ENCODE data around the gene C9orf78. TPM values are rescaled to one million over a fixed set of nuclear protein-coding genes. Genes with fewer than 3 reads are reported as not detected.
"Not testable (repeated sequence)": the region's sequence is repeated elsewhere in the genome, so short reads cannot be mapped to it uniquely, and the experiment has no call there.

C9orf78 gene
- total RNA-seq, 1 experiment from 2014 or later = 30.0 TPM

GRCh38 chr9:129803676-129804060, 31.4 kb downstream of the C9orf78 start:
- H3K4me3 Mint-ChIP-seq (ENCODE audit: unreplicated experiment) = peak overlapping the region; percentile 82
- peak overlapping the region; percentile 49 for H3K27ac Mint-ChIP-seq (ENCODE audit: low read depth, unreplicated experiment)
- H3K36me3 Mint-ChIP-seq (ENCODE audit: insufficient read depth, unreplicated experiment) = peaks cover 21% of the 10 kb centered on the region
- no TSS peak for BruUV-seq (replicated peaks)
- intact Hi-C loops (cut with micrococcal nuclease) = loop anchor here (1.0 kb wide), 1 partner anchor 296 kb away; no protein-coding TSS in a partner anchor
- peak; percentile 8 for DNase-seq (ENCODE audit: unreplicated experiment)
- no peaks in the 10 kb centered on the region for H3K4me1 Mint-ChIP-seq (ENCODE audit: insufficient read depth, unreplicated experiment)
- H3K27me3 Mint-ChIP-seq (ENCODE audit: insufficient read depth, unreplicated experiment) = no peaks in the 10 kb centered on the region
- TF ChIP-seq CTCF (IDR thresholded peaks at IDR 0.05; ENCODE audit: unreplicated experiment) = no peak
- H3K9me3 Mint-ChIP-seq (ENCODE audit: unreplicated experiment) = no peaks in the 10 kb centered on the region
- POLR2A ChIA-PET = interaction anchor here (0.6 to 2.7 kb wide), 10 partner anchors 9 to 176 kb away, joined by 3 to 16 read pairs (median 4); partner anchors contain the start of genes C9orf78, PTGES, TOR1A and USP20
- CTCF ChIA-PET = interaction anchor here (0.5 to 0.6 kb wide), 2 partner anchors 19 to 75 kb away, joined by 3 to 4 read pairs; no protein-coding TSS in a partner anchor

- Mint-ChIP-seq H3K36me3 (ENCODE audit: insufficient read depth, unreplicated experiment) (peaks cover 15% of the 10 kb centered on the region), H3K4me3 (ENCODE audit: unreplicated experiment) (peak within 1 kb of the TSS; percentile 82), H3K4me1 (ENCODE audit: insufficient read depth, unreplicated experiment) (no peaks in the 10 kb centered on the region), H3K27ac (ENCODE audit: low read depth, unreplicated experiment) (peak within 1 kb of the TSS; percentile 90), H3K27me3 (ENCODE audit: insufficient read depth, unreplicated experiment) (no peaks in the 10 kb centered on the region), H3K9me3 (ENCODE audit: unreplicated experiment) (no peaks in the 10 kb centered on the region)
- BruUV-seq (replicated peaks) = no TSS peak
- no peak for TF ChIP-seq CTCF (IDR thresholded peaks at IDR 0.05; ENCODE audit: unreplicated experiment)
- DNase-seq (ENCODE audit: unreplicated experiment) = peak; percentile 89
- intact Hi-C loops (cut with micrococcal nuclease) = loop anchor here (1.0 kb wide), 1 partner anchor 296 kb away; no protein-coding TSS in a partner anchor
- ChIA-PET CTCF (interaction anchor here (0.6 kb wide), 2 partner anchors 19 to 494 kb away, joined by 3 to 4 read pairs; no protein-coding TSS in a partner anchor), POLR2A (interaction anchor here (0.6 to 2.7 kb wide), 14 partner anchors 9 to 1901 kb away, joined by 3 to 16 read pairs (median 4); partner anchors contain the start of genes C9orf78, PTGES, TOR1A and USP20)
Measured at GRCh38 chr9:129802833-129803675, 32.0 kb downstream of the C9orf78 start, which contains the start of gene TOR1B. Gene TOR1B (plus strand): TSS chr9:129803184. CDS start chr9:129803213, 29 bp downstream.

- Mint-ChIP-seq H3K36me3 (ENCODE audit: insufficient read depth, unreplicated experiment) (peaks cover 4% of the 10 kb centered on the region), H3K4me1 (ENCODE audit: insufficient read depth, unreplicated experiment) (no peaks in the 10 kb centered on the region), H3K27me3 (ENCODE audit: insufficient read depth, unreplicated experiment) (peaks cover 3% of the 10 kb centered on the region), H3K4me3 (ENCODE audit: unreplicated experiment) (peak overlapping the region; percentile 31), H3K9me3 (ENCODE audit: unreplicated experiment) (no peaks in the 10 kb centered on the region), H3K27ac (ENCODE audit: low read depth, unreplicated experiment) (no peak overlapping the region)
- ChIA-PET CTCF (interaction anchor here (0.8 kb wide), 2 partner anchors 18 to 189 kb away, joined by 3 to 4 read pairs; no protein-coding TSS in a partner anchor), POLR2A (interaction anchor here (1.1 to 2.7 kb wide), 2 partner anchors 11 to 156 kb away, joined by 3 to 15 read pairs; no protein-coding TSS in a partner anchor)
- BruUV-seq (replicated peaks) = no TSS peak
- intact Hi-C loops (cut with micrococcal nuclease) = no loop called here
- DNase-seq (ENCODE audit: unreplicated experiment) = no peak
- TF ChIP-seq CTCF (IDR thresholded peaks at IDR 0.05; ENCODE audit: unreplicated experiment) = no peak
Measured at GRCh38 chr9:129801504-129801903, 33.6 kb downstream of the C9orf78 start.

GRCh38 chr9:129798973-129799372, 36.1 kb downstream of the C9orf78 start:
- H3K4me1 Mint-ChIP-seq (ENCODE audit: insufficient read depth, unreplicated experiment) = no peaks in the 10 kb centered on the region
- H3K9me3 Mint-ChIP-seq (ENCODE audit: unreplicated experiment) = no peaks in the 10 kb centered on the region
- no TSS peak for BruUV-seq (replicated peaks)
- CTCF ChIA-PET = interaction anchor here (0.6 kb wide), 1 partner anchor 9 kb away, joined by 3 read pairs; no protein-coding TSS in a partner anchor
- DNase-seq (ENCODE audit: unreplicated experiment) = no peak
- TF ChIP-seq CTCF (IDR thresholded peaks at IDR 0.05; ENCODE audit: unreplicated experiment) = no peak
- intact Hi-C loops (cut with micrococcal nuclease) = no loop called here
- H3K4me3 Mint-ChIP-seq (ENCODE audit: unreplicated experiment) = no peak overlapping the region
- H3K36me3 Mint-ChIP-seq (ENCODE audit: insufficient read depth, unreplicated experiment) = no peaks in the 10 kb centered on the region
- H3K27me3 Mint-ChIP-seq (ENCODE audit: insufficient read depth, unreplicated experiment) = peaks cover 27% of the 10 kb centered on the region
- no peak overlapping the region for H3K27ac Mint-ChIP-seq (ENCODE audit: low read depth, unreplicated experiment)
- POLR2A ChIA-PET = no interaction called here

GRCh38 chr9:129796029-129796428, 39.0 kb downstream of the C9orf78 start:
- intact Hi-C loops (cut with micrococcal nuclease); H3K4me3 Mint-ChIP-seq (ENCODE audit: unreplicated experiment); H3K36me3 Mint-ChIP-seq (ENCODE audit: insufficient read depth, unreplicated experiment); POLR2A ChIA-PET; DNase-seq (ENCODE audit: unreplicated experiment); H3K9me3 Mint-ChIP-seq (ENCODE audit: unreplicated experiment); BruUV-seq (replicated peaks); H3K27ac Mint-ChIP-seq (ENCODE audit: low read depth, unreplicated experiment); H3K4me1 Mint-ChIP-seq (ENCODE audit: insufficient read depth, unreplicated experiment): not testable (repeated sequence)
- peaks cover 39% of the 10 kb centered on the region for H3K27me3 Mint-ChIP-seq (ENCODE audit: insufficient read depth, unreplicated experiment)
- CTCF ChIA-PET = interaction anchor here (0.6 to 1.0 kb wide), 5 partner anchors 9 to 154 kb away, joined by 3 to 11 read pairs (median 4); no protein-coding TSS in a partner anchor

Data from MCF 10A (cell line).